Retina (tissue), 1 donor: ENCODE measurements around the gene SKA2.
A peak's percentile ranks its signal among the peaks of the same experiment; 100 is the strongest.
"Not testable (repeated sequence)": the region's sequence is repeated elsewhere in the genome, so short reads cannot be mapped to it uniquely, and the experiment has no call there.

Experiments used
- DNase-seq: peaks from one replicate; pipeline ENCODE4 v3.0.0-alpha.2; 2016

SKA2 gene, protein sequence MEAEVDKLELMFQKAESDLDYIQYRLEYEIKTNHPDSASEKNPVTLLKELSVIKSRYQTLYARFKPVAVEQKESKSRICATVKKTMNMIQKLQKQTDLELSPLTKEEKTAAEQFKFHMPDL

GRCh38 chr17:59154721-59155438, at the start of gene SKA2:
SKA2 (minus strand) TSS chr17:59155186; CDS start chr17:59155163, 23 bp downstream.
- DNase-seq: peak; percentile 99

DNA sequence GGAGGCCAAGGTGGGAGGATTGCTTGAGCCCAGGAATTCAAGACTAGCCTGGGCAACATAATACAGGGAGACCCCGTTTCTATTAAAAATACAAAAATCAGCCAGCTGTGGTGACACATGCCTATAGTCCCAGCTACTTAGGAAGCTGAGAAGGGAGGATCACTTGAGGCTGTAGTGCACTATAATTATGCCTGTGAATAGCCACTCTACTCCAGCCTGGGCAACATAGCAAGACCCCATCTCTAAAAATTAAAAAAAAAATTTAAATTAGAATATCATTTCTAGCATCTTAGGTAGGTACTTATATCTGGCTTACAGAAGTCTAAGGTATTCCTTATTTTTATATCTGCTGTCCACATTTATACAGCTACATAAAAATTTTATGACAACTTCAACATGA, 47.3 kb upstream of the SKA2 start:
- DNase-seq: no peak

DNA sequence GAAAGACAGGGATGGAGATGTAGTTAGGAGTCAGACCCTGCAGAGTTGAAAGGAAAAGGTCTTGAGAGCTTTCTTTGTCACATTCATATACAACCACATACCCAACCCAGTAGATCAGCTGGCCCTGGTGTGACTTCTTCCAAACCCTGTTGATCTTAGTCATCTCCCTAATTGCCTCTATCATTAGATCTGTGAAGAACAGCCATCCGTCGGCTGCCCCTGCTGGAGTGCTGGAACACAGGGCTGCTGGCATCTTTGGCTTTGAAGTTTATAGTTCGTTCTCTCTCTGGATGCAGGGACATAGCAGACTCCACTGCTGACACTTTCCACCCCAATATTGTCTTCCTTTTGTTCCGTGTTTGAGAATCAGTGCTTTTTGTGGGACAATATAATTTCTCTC, 44.4 kb upstream of the SKA2 start:
- DNase-seq: no peak

- no peak for DNase-seq
Measured at GRCh38 chr17:59193336-59193862, 38.4 kb upstream of the SKA2 start.

- no peak for DNase-seq
Measured at GRCh38 chr17:59190806-59191205, 35.8 kb upstream of the SKA2 start.

DNA sequence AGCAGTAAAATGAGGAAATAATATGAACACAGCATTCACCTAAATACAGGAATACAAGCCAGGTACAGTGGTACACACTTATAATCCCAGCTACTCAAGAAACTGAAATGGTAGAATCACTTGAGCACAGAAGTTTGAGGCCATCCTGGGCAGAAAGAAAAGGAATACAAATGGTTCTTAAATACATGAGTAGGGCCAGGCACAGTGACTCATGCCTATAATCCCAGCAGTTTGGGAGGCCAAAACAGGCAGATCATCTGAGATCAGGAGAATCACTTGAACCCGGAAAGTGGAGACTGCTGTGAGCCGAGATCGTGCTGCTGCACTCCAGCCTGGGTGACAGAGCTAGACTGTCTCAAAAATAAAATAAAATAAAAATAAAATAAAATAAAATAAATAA, 31.9 kb upstream of the SKA2 start:
- no peak for DNase-seq

- DNase-seq: no peak
Measured at GRCh38 chr17:59185997-59186396, 31.0 kb upstream of the SKA2 start.

DNA sequence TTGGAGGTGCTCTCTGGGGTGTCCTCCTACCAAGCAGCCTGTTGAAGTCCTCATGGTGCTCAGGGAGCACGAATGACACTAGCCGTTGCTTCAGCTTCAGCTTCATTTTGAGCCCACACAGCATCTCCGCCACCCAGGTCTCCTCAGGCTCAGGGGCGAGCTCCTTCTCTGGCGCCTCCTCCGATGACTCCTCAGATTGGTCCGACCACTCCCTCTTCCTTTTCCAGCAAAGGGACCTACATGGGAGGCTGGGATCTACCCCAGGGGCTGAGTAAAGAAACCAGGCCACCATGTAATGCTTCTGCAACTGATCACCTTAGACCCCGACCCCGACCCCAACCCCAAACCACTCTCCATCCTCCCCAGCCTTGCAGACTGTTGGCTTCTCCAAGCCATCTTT, 26.5 kb upstream of the SKA2 start:
- DNase-seq: no peak

DNA sequence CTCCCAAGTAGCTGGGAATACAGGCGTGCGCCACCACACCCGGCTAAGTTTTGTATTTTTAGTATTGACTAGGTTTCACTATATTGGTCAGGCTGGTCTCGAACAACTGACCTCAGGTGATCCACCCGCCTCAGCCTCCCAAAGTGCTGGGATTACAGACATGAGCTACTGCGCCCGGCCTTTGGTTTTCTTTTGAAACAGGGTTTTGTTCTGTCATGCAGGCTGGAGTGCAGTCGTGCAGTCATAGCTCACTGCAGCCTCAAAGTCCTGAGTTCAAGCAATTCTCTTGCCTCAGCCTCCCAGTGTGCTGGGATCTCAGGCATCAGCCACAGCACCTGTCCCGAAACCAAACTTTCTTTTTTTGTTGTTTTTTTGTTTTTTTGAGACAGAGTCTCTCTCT, 25.6 kb upstream of the SKA2 start:
- DNase-seq: no peak

GRCh38 chr17:59179601-59180000, 24.6 kb upstream of the SKA2 start:
- DNase-seq: not testable (repeated sequence)

- DNase-seq: no peak
Measured at GRCh38 chr17:59178266-59178985, 23.4 kb upstream of the SKA2 start.

- DNase-seq: no peak
Measured at GRCh38 chr17:59175076-59175475, 20.1 kb upstream of the SKA2 start.

DNA sequence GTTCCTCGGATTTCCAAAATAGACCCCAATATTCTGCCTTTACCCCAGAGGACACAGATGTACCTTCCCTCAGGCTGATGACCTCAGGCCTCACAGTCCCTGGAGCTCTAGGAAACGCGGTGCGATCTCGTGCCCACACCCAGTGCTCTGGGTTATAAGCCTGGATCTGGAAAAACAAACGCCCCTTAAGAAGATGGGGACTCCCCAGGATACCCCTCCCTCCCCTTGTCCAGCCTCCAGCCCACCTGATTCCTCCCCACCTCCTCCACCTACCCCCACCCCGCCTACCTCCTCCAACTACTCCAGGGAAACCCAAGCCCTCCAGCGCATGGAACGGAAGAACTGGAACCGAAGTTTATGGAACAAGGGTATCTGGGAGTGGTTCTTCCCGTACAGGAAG, 19.7 kb upstream of the SKA2 start:
- DNase-seq: no peak

GRCh38 chr17:59172436-59173004, 17.5 kb upstream of the SKA2 start:
- no peak for DNase-seq

- DNase-seq: no peak
Measured at GRCh38 chr17:59167571-59168001, 12.6 kb upstream of the SKA2 start.

DNA sequence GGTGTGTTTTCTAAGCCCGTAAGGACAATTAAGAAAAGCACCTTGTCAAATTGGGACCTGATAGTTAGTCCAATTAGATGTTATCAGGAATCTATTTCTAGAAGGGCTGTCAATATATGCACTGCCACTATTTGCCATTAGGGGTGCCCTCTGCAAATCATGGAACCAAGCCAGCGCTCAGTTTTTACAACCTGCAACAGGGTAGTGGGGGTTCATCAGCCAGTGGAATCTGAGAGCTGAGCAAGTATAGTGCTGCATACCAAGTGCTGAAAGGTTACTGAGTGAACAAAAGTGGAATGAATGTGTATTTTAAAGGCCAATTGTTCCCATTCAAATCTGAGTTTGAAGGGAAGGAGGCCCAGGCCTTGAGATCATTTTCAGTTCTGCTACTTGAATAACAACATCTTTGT, 11.0 kb upstream of the SKA2 start:
- DNase-seq: peak; percentile 50

DNA sequence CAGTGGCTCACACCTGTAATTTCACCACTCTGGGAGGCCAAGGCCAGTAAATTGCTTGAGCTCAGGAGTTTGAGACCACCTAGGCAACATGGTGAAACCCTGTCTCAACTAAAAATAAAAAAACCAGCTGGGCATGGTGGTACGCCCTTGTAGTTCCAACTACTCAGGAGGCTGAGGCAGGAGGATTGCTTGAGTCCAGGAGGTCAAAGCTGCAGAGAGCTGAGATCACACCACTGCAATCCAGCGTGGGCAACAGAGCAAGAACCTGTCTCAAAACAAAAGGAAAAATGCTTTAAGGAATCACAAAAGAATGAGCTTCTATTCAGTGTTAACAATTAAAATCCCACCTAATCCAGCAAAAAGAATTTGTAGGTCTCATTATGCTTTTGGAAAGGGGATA, 6.5 kb upstream of the SKA2 start:
- DNase-seq: no peak

DNA sequence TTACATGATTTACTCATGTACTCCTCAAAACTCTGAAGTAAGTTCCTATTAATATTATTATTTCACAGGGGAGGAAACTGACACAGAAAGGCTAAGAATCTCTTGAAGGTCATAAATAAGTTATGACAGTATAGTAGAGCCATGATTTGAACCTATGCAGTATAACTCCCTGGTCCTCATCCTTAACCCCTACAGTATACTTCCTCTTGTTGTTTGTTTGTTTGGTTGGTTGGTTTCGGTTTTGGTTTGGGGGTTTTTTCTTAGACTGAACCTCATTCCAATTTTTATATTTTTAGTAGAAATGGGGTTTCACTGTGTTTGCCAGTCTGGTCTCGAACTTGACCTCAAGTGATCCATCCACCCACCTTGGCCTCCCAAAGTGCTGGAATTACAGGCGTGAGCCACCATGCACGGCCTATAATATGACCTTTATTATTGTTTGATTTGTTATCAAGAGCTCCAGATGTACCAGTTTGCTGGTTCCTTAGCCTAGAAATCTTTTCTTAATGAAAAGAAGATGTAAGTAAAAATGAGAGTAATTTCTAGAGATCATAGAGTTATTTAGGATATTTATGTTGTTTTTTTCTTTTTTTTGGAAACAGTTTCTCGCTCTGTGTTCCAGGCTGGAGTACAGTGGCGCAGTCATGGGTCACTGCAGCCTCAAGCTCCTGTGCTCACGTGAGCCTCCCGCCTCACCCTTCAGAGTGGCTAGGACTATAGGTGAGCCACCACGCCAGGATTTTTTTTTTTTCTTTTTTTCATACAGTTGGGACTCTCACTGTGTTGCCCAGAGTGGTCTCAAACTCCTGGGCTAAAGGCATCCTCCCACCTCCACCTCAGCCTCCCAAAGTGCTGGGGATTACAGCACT, 5.4 kb upstream of the SKA2 start:
- no peak for DNase-seq

GRCh38 chr17:59155439-59156177, 622 bp upstream of the SKA2 start, which contains the start of gene PRR11:
PRR11 (plus strand) TSS chr17:59155746; CDS start chr17:59169753, 14,007 bp downstream.
- no peak for DNase-seq

DNA sequence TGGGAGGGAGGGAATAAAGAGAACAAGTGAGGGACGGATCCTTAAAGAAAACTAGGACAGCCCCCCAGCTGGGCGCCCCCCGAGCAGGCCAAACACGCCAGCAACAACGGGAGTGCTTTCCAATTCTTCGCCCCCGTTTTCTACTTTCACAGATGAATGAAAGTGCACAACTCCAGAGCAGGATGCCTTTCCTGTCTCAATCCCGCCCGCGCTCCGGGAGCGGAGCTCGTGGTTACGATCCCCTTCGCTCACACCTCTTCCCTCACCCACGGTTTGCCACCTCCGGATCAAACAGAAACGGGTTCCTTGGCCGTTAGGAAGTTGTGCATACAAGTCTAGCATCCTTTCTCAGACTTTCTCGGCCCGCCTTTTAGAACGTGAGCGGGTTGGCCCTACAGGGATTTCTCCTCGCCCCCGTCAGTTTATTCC, 680 bp downstream of the SKA2 start:
- peak; percentile 87 for DNase-seq

DNA sequence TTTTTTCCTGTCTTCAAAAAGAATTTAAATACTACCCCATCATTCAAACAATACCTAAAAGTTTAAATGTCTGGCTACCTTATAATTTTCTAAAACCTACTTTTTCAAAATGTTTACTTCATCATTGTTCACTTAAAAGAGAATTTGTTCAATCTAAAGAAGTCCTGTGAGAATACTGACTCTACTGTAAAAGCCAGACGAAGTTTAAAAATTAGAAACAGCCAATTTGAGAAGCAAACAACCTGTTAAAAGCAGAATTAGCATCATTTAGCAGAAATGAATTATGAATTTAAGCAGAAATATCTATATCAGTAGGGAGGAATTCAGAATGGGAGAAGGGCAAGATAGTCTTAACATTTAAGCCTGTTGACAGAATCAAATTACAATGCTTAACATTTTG, 2.1 kb downstream of the SKA2 start:
- DNase-seq: no peak

- DNase-seq: no peak
Measured at GRCh38 chr17:59151591-59151990, 3.4 kb downstream of the SKA2 start.
